SK-N-SH (cell line): ENCODE results near the gene ZDHHC21. TPM values are rescaled to one million over a fixed set of nuclear protein-coding genes. Genes with fewer than 3 reads are reported as not detected.

Source experiments
- CTCF ChIA-PET: fragments of 300-600, 350-600 bp; formaldehyde crosslinking; extraction: SDS; loops from one replicate; lab custom pipeline; 2021; lab: Yijun Ruan, JAX
- POLR2A ChIA-PET: fragments of 350-600 bp; sonication (Branson Sonifier 250); formaldehyde crosslinking; extraction: SDS; loops from one replicate; lab custom pipeline; 2020; ENCODE audit warnings: antibody characterized with exemption, inconsistent platforms; lab: Yijun Ruan, JAX
- DNase-seq: peaks from one replicate; pipeline ENCODE4 v3.0.0; 2012
- H2AFZ ChIP-seq: fragments of 200-600 bp; sonication (generic); 2 replicates; pipeline ENCODE4 v1.8.1; 2016; ENCODE audit warnings: antibody characterized with exemption, mild to moderate bottlenecking, low read depth
- H3F3A ChIP-seq: fragments of 200-600 bp; sonication (generic); replicated peaks from 2 replicates; pipeline ENCODE3; 2016; ENCODE audit warnings: antibody characterized with exemption, mild to moderate bottlenecking; ENCODE audit not compliant: insufficient read depth
- H3K27ac ChIP-seq, 2 experiments: fragments of 200-500 bp in 1 of 2; fragments of 200-600 bp in 1 of 2; sonication (Bioruptor generic) in 1 of 2; sonication (generic), shearing (Covaris generic) in 1 of 2; 2 replicates each; pipeline versions ENCODE4 v1.5.1 to v1.6.1; 2014 to 2016; ENCODE audit warnings: low read depth in 2 of 2, inconsistent platforms in 1 of 2, low read length in 1 of 2, mild to moderate bottlenecking in 1 of 2, mixed read lengths in 1 of 2
- H3K27me3 ChIP-seq: fragments of 200-600 bp; sonication (generic), shearing (Covaris generic); 2 replicates; pipeline ENCODE4 v1.6.1; 2016; ENCODE audit warnings: mixed run types; ENCODE audit not compliant: insufficient read depth
- H3K36me3 ChIP-seq, 2 experiments: fragments of 200-500 bp in 1 of 2; fragments of 200-600 bp in 1 of 2; sonication (Bioruptor generic) in 1 of 2; sonication (generic) in 1 of 2; replicated peaks in 1 of 2; 2 replicates each; pipeline versions ENCODE3 to v1.5.1; 2014 to 2016; ENCODE audit warnings: low read length in 1 of 2, mild to moderate bottlenecking in 1 of 2; ENCODE audit not compliant: insufficient read depth in 2 of 2, control insufficient read depth in 1 of 2
- H3K4me1 ChIP-seq, 2 experiments: fragments of 200-500 bp in 1 of 2; fragments of 200-600 bp in 1 of 2; sonication (Bioruptor generic) in 1 of 2; sonication (generic), shearing (Covaris generic) in 1 of 2; 2 replicates each; pipeline versions ENCODE4 v1.5.1 to v1.6.1; 2014 to 2016; ENCODE audit warnings: low read depth in 1 of 2, low read length in 1 of 2, mixed run types in 1 of 2; ENCODE audit not compliant: insufficient read depth in 2 of 2, control insufficient read depth in 1 of 2
- H3K4me2 ChIP-seq: fragments of 200-600 bp; sonication (generic), shearing (Covaris generic); 2 replicates; pipeline ENCODE4 v1.6.1; 2017; ENCODE audit warnings: mixed run types
- H3K4me3 ChIP-seq, 2 experiments: fragments of 200-500 bp in 1 of 2; fragments of 200-600 bp in 1 of 2; sonication (Bioruptor generic) in 1 of 2; sonication (generic), shearing (Covaris generic) in 1 of 2; 2 replicates each; pipeline versions ENCODE4 v1.5.1 to v1.8.1; 2014 to 2016; ENCODE audit warnings: low read depth in 2 of 2, inconsistent platforms in 1 of 2, low read length in 1 of 2, mild to moderate bottlenecking in 1 of 2, mixed read lengths in 1 of 2, moderate library complexity in 1 of 2
- H3K79me2 ChIP-seq: fragments of 200-600 bp; sonication (generic); 2 replicates; pipeline ENCODE4 v1.8.1; 2017; ENCODE audit warnings: mild to moderate bottlenecking; ENCODE audit not compliant: insufficient read depth
- H3K9ac ChIP-seq: fragments of 200-600 bp; sonication (generic); 2 replicates; pipeline ENCODE4 v1.6.1; 2017; ENCODE audit warnings: mixed run types
- H3K9me2 ChIP-seq: fragments of 200-600 bp; sonication (generic); 2 replicates; pipeline ENCODE4 v1.6.1; 2017; ENCODE audit warnings: mixed run types
- H3K9me3 ChIP-seq: fragments of 200-600 bp; sonication (generic); 2 replicates; pipeline ENCODE4 v1.6.1; 2017; ENCODE audit warnings: mixed run types, mild to moderate bottlenecking, moderate library complexity
- H4K20me1 ChIP-seq: fragments of 200-600 bp; sonication (generic); 2 replicates; pipeline ENCODE4 v1.6.1; 2017; ENCODE audit warnings: mild to moderate bottlenecking, mixed run types; ENCODE audit not compliant: insufficient read depth
- ELF1 ChIP-seq: IDR thresholded peaks from 2 replicates; pipeline ENCODE4 v1.4.0; 2012
- EP300 ChIP-seq, 2 experiments: IDR thresholded peaks; 2 replicates each; pipeline versions ENCODE4 v1.4.0 to v1.6.1; 2012; ENCODE audit warnings: borderline replicate concordance in 1 of 2, low read depth in 1 of 2, low read length in 1 of 2
- EZH2phosphoT487 ChIP-seq: fragments of 200-600 bp; sonication (generic); IDR thresholded peaks from 2 replicates; pipeline ENCODE4 v1.6.1; 2017; ENCODE audit warnings: low read depth, mixed run types, mild to moderate bottlenecking, antibody characterized with exemption, moderate library complexity, borderline replicate concordance
- FOXJ3 ChIP-seq: sonication (generic); formaldehyde crosslinking; IDR thresholded peaks from 2 replicates; pipeline ENCODE4 v1.5.1; 2020; ENCODE audit warnings: mild to moderate bottlenecking, missing genetic modification reagents
- GABPA ChIP-seq: IDR thresholded peaks from 2 replicates; pipeline ENCODE4 v1.4.0; 2012; ENCODE audit warnings: low read depth, mild to moderate bottlenecking
- JUND ChIP-seq: IDR thresholded peaks from 2 replicates; pipeline ENCODE4 v1.4.0; 2012
- NFIC ChIP-seq: IDR thresholded peaks from 2 replicates; pipeline ENCODE4 v1.4.0; 2012; ENCODE audit warnings: borderline replicate concordance
- PBX3 ChIP-seq: IDR thresholded peaks from 2 replicates; pipeline ENCODE4; 2012
- POLR2AphosphoS5 ChIP-seq: IDR thresholded peaks from 2 replicates; pipeline ENCODE4 v1.6.1; 2012; ENCODE audit warnings: low read depth, low read length
- RAD21 ChIP-seq: IDR thresholded peaks from 2 replicates; pipeline ENCODE4 v1.6.1; 2012; ENCODE audit warnings: mild to moderate bottlenecking, low read length
- REST ChIP-seq: IDR thresholded peaks from 2 replicates; pipeline ENCODE4 v1.6.1; 2012; ENCODE audit warnings: mild to moderate bottlenecking, low read depth, low read length, moderate library complexity
- RXRA ChIP-seq: IDR thresholded peaks from 2 replicates; pipeline ENCODE4 v1.4.0; 2012; ENCODE audit warnings: low read depth, mild to moderate bottlenecking, borderline replicate concordance
- SMC3 ChIP-seq: IDR thresholded peaks from 2 replicates; pipeline ENCODE4 v1.6.1; 2012; ENCODE audit warnings: low read depth, low read length, improper control_type of control experiment
- TEAD4 ChIP-seq: IDR thresholded peaks from 2 replicates; pipeline ENCODE4 v1.4.0; 2012; ENCODE audit warnings: mild to moderate bottlenecking, borderline replicate concordance; ENCODE audit not compliant: insufficient read depth
- USF2 ChIP-seq: fragments of 150-350 bp; IDR thresholded peaks from 2 replicates; pipeline ENCODE4 v1.6.1; 2017; ENCODE audit warnings: antibody characterized with exemption, low read length, low read depth, borderline replicate concordance
- WGBS: methylation state at CpG from one replicate; pipeline ENCODE4 v1.1.6; 2017; ENCODE audit warnings: low lambda C conversion rate; 5-methylcytosine and 5-hydroxymethylcytosine counted together
- polyA plus RNA-seq, 3 experiments: library from polyadenylated mRNA; depleted of rRNA; stranded (reverse); fragments of >200 nt; gene quantifications; 2 replicates each; pipeline ENCODE4 v1.2.3, GENCODE V29; 2012

ZDHHC21 gene
- polyA plus RNA-seq, 1 of the 3 experiments (the other 2 are of a cell fraction), result 2.9 TPM

GRCh38 chr9:14640294-14640693 is 52.9 kb downstream of the ZDHHC21 start (continued):
- TF ChIP-seq EP300 (IDR thresholded peaks at IDR 0.05; ENCODE audit: borderline replicate concordance in 1 of 2, low read depth in 1 of 2, low read length in 1 of 2), result no peak
- no peak for TF ChIP-seq JUND

GRCh38 chr9:14633906-14634565 is 59.2 kb downstream of the ZDHHC21 start:
- H3F3A ChIP-seq, result no peaks in the 10 kb centered on the region
- no peaks in the 10 kb centered on the region for H3K27me3 ChIP-seq
- no peaks in the 10 kb centered on the region for H3K9me3 ChIP-seq
- no peak overlapping the region for H3K4me3 ChIP-seq
- 100% methylated on average over 3 of the region's 7 CpGs for WGBS
- no peak for TF ChIP-seq FOXJ3 (CRISPR knock-in tag)
- no peak for TF ChIP-seq RAD21
- no peak for TF ChIP-seq REST
- no peak for TF ChIP-seq EP300 (IDR thresholded peaks at IDR 0.05; ENCODE audit: borderline replicate concordance in 1 of 2, low read depth in 1 of 2, low read length in 1 of 2)
- TF ChIP-seq ELF1, result no peak
- TF ChIP-seq GABPA, result no peak
- no peak for TF ChIP-seq EZH2phosphoT487
- no peak for TF ChIP-seq PBX3
- TF ChIP-seq USF2, result no peak
- no peak for TF ChIP-seq NFIC
- no peak for TF ChIP-seq SMC3
- no peak for TF ChIP-seq TEAD4
- no peak for TF ChIP-seq POLR2AphosphoS5
- no peak for TF ChIP-seq RXRA
- no peaks in the 10 kb centered on the region for H3K9me2 ChIP-seq
- H3K36me3 ChIP-seq, result peaks cover 9 to 17% of the 10 kb centered on the region in 2 experiments
- CTCF ChIA-PET, result no interaction called here
- DNase-seq, result no peak
- H3K9ac ChIP-seq, result no peak overlapping the region
- no peaks in the 10 kb centered on the region for H3K79me2 ChIP-seq
- no peaks in the 10 kb centered on the region for H3K4me1 ChIP-seq
- no peaks in the 10 kb centered on the region for H4K20me1 ChIP-seq
- no peak overlapping the region for H3K27ac ChIP-seq
- H2AFZ ChIP-seq, result no peak overlapping the region
- H3K4me2 ChIP-seq, result no peak overlapping the region
- POLR2A ChIA-PET, result no interaction called here
